VCaP (cell line): ENCODE results near the gene SULT1A1.

ENCODE experiments used
- H3K27ac ChIP-seq: fragments of 450-650 bp; 2 replicates; pipeline ENCODE4 v1.5.1; 2017
- TF ChIP-seq, protein P1 (sequence below): fragments of 450-650 bp; conservative IDR thresholded peaks from 2 replicates; pipeline ENCODE4 v1.5.1; 2017; ENCODE audit warnings: mild to moderate bottlenecking, moderate library complexity

SULT1A1 gene

DNA sequence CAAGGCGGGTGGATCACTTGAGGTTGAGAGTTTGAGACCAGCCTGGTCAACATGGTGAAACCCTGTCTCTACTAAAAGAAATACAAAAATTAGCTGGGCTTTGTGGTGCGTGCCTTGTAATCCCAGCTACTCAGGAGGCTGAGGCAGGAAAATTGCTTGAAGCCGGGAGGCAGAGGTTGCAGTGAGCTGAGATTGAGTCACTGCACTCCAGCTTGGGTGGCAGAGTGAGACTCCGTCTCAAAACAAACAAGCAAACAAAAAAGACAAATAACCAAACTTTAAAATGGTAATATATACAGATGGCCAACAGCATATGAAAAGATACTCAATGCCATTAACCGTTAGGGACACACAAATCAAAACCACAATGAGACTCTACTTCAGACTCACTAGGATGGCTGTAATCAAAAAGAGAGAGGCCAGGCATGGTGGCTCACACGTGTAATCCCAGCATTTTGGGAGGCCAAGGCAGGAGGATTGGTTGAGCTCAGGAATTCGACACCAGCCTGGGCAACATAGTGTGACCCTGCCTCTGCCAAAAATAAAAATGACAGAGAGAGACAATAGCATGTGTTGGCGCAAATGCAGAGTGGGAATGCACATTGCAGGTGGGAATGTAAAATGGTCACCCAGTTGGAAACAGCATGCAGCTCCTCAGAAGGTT is 34.3 kb downstream of the SULT1A1 start:
- TF ChIP-seq, protein P1, sequence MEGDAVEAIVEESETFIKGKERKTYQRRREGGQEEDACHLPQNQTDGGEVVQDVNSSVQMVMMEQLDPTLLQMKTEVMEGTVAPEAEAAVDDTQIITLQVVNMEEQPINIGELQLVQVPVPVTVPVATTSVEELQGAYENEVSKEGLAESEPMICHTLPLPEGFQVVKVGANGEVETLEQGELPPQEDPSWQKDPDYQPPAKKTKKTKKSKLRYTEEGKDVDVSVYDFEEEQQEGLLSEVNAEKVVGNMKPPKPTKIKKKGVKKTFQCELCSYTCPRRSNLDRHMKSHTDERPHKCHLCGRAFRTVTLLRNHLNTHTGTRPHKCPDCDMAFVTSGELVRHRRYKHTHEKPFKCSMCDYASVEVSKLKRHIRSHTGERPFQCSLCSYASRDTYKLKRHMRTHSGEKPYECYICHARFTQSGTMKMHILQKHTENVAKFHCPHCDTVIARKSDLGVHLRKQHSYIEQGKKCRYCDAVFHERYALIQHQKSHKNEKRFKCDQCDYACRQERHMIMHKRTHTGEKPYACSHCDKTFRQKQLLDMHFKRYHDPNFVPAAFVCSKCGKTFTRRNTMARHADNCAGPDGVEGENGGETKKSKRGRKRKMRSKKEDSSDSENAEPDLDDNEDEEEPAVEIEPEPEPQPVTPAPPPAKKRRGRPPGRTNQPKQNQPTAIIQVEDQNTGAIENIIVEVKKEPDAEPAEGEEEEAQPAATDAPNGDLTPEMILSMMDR: no peak
- H3K27ac ChIP-seq: no peak overlapping the region

DNA sequence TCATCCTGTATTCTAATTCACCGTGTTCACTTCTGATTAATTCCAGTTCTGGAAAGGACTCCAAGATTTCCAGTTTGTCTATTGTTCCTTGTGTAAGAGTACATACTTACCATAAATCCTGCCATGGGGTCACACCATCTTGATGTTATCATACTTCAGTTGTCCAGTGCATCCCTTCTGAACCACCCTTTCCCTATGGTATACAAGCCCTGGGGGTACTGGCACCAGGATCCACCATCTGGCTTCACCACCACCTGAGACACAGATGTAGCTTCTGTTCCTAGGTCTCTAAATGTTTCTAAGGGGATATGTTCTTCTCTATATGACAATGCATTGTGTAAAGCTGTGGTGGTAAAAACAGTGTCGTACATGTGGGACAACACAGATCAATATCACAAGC is 34.9 kb downstream of the SULT1A1 start:
- no peak overlapping the region for H3K27ac ChIP-seq
- TF ChIP-seq, protein P1: no peak

DNA sequence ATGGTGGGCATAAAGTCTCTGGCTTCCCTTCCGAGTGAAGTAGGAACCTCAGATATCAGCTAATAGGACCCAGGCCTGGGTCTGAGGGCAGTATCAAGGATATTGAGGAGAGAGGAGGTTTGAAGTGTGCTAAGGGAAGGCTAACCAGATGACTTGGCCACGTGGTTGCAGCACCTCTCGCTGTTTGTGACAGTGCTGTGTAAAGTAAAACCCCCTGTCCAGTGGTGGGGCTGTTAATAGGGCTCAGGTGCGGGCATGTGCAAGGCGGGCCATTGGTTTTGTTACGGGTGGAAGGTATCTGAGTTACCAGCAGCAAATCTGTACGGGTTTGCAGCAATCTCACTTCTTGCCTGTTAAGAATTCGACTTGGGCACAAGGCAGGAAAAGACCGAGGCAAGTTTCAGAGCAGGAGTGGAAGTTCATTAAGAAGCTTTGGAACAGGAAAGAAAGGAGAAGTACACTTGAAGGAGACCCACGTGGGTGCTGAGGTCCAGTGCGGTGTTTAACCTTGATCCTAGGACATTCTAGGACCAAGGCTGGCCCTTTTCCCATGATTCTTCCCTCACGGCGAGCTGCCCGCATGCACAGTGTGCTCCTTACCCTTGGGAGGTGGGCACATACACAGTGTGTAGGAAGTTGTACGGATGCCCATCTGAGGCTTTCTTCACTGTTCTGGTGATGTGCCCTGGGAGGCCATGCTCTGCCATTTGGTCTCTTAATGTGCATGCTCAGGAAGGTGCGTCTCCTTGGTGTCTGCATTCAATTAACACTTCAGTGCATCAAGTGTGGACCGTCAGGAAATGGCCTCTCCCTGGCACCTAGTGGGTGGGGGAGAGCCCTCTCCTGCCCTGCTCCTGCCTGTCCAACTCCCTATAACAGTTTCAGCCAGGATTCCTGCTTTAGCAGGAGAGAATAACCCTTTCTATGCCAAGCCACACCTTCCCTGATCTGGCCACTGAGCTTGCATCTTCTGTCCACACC is 35.8 kb downstream of the SULT1A1 start:
- TF ChIP-seq, protein P1: no peak
- no peak overlapping the region for H3K27ac ChIP-seq

GRCh38 chr16:28572696-28573510 is 36.9 kb downstream of the SULT1A1 start:
- no peak overlapping the region for H3K27ac ChIP-seq
- TF ChIP-seq, protein P1: no peak

DNA sequence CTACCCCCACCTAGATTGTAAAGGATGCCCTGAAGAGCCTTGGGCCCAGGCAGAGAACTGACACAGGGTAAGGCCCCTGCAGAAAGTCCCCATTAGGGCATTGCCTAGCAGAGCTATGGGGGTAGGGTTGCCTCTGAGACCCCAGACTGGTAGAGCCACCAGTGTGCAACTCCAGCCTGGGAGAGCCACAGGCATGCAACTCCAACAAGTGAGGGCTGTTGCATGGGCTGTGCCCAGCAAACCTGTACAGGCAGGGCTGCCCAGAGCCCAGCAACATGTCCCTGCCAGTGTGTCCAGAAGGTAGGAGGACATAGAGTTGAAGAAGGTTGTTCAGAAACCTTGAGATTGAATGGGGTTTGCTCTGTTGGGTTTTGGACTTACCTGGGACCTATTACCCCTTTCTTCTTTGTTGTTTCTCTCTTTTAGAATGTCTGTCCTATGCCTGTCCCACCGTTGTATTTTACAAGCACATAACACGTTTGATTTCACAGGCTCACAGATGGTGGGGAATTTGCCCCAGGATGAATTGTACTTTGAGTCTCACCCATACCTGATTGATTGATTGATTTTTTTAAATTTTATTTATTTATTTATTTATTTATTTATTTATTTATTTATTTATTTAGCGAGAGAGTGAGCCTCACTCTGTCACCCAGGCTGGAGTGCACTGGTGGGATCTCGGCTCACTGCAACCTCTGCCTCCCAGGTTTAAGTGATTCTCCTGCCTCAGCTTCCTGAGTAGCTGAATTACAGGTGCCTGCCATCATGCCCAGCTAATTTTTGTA is 39.7 kb downstream of the SULT1A1 start:
- TF ChIP-seq, protein P1: no peak
- no peak overlapping the region for H3K27ac ChIP-seq

GRCh38 chr16:28569021-28569420 is 40.8 kb downstream of the SULT1A1 start:
- no peak overlapping the region for H3K27ac ChIP-seq
- TF ChIP-seq, protein P1: no peak
